ENCODE measurements around the gene IRF8.

GRCh38 chr16:85946541-85947124 lies 47.7 kb downstream of the IRF8 start:
- TF ChIP-seq CTCF (IDR thresholded peaks at IDR 0.05; ENCODE audit: borderline replicate concordance, extremely low read depth, low read length, poor library complexity, severe bottlenecking) = no peak
- no peak for TF ChIP-seq EZH2 (IDR thresholded peaks at IDR 0.05; ENCODE audit: borderline replicate concordance, low read depth, low read length, severe bottlenecking)
